K562 (cell line): ENCODE measurements around the gene KIAA0040. TPM values are rescaled to one million over a fixed set of nuclear protein-coding genes. Genes with fewer than 3 reads are reported as not detected.
A peak's percentile ranks its signal among the peaks of the same experiment; 100 is the strongest.

Experiments used
- AFF4 ChIP-seq: sonication (generic); formaldehyde crosslinking; IDR thresholded peaks from 2 replicates; pipeline ENCODE4 v1.8.0; 2023; ENCODE audit warnings: mild to moderate bottlenecking, missing genetic modification reagents
- ARNT ChIP-seq, 2 experiments: fragments of 450-650 bp; IDR thresholded peaks; 2 replicates each; pipeline ENCODE4 v1.6.1; 2016; ENCODE audit warnings: mild to moderate bottlenecking in 1 of 2
- CHD7 ChIP-seq: fragments of 200-600 bp; sonication (generic); IDR thresholded peaks from one replicate; pipeline ENCODE4 v1.6.1; 2012; ENCODE audit warnings: mild to moderate bottlenecking, low read depth, low read length, inconsistent platforms
- KAT7 ChIP-seq: sonication (generic); formaldehyde crosslinking; IDR thresholded peaks from 2 replicates; pipeline ENCODE4 v1.8.0; 2022; ENCODE audit warnings: missing genetic modification reagents, mild to moderate bottlenecking, borderline replicate concordance
- MAZ ChIP-seq, 2 experiments: fragments of 450-650 bp in 1 of 2; sonication (generic) in 1 of 2; formaldehyde crosslinking; IDR thresholded peaks in 1 of 2; conservative IDR thresholded peaks in 1 of 2; 2 replicates each; pipeline versions ENCODE4 v1.4.0 to v1.5.0; 2020; ENCODE audit warnings: mild to moderate bottlenecking in 1 of 2, missing genetic modification reagents in 1 of 2
- SRSF3 ChIP-seq: fragments of 200-400 bp; formaldehyde crosslinking; IDR thresholded peaks from 2 replicates; pipeline ENCODE4 v1.6.1; 2016; ENCODE audit warnings: mild to moderate bottlenecking, low read length, moderate library complexity; ENCODE audit not compliant: insufficient read depth
- TGIF2 ChIP-seq: sonication (generic); formaldehyde crosslinking; IDR thresholded peaks from 2 replicates; pipeline ENCODE4 v1.8.1; 2022; ENCODE audit warnings: mild to moderate bottlenecking, missing genetic modification reagents, moderate library complexity
- THRA ChIP-seq: fragments of 450-650 bp; IDR thresholded peaks from 2 replicates; pipeline ENCODE4 v1.6.1; 2017; ENCODE audit warnings: mild to moderate bottlenecking, moderate library complexity
- ZNF174 ChIP-seq: fragments of 250-450 bp; sonication (Bioruptor Pico); IDR thresholded peaks from 2 replicates; pipeline ENCODE4 v1.4.0; 2020; ENCODE audit warnings: mild to moderate bottlenecking
- polyA plus RNA-seq, 8 experiments: library from polyadenylated mRNA; depleted of rRNA in 4 of 8; stranded (reverse) in 5 of 8; unstranded in 3 of 8; fragments of >200 nt; fragmentation: Nextera tagmentation in 2 of 8; fragmentation: Illumina TruSeq in 1 of 8; extraction: Ambion mirVana in 2 of 8; extraction: Trizol in 1 of 8; gene quantifications; 2 replicates each; pipeline versions ENCODE4 v1.2.1 to v1.2.3, GENCODE V29; 2011 to 2014; ENCODE audit warnings: inconsistent platforms in 1 of 8, missing spikeins in 1 of 8
- total RNA-seq, 7 experiments: library from RNA; depleted of rRNA in 6 of 7; stranded (reverse); fragments of >200 nt in 6 of 7; fragmentation: Illumina TruSeq in 2 of 7; extraction: Trizol in 2 of 7; gene quantifications; 2 replicates each; pipeline versions ENCODE4 v1.2.1 to v1.2.3, GENCODE V29; 2011 to 2021; ENCODE audit warnings: low replicate concordance in 1 of 7

The KIAA0040 gene
- total and polyA plus RNA-seq, 9 of the 15 experiments (the other 6 are each of a cell fraction or from before 2014, with no cell fraction given), result 3.4 to 13.6 (median 7.1) TPM

GRCh38 chr1:175192630-175193526 lies at the start of gene KIAA0040 (continued):
- peak; percentile 25; the same call in 1 of the 2 replicates for TF ChIP-seq AFF4 (CRISPR knock-in tag)
- TF ChIP-seq ZNF174 (CRISPR knock-in tag), result no peak
- TF ChIP-seq THRA, result no peak
- TF ChIP-seq TGIF2, result no peak
- TF ChIP-seq CHD7, result no peak
- no peak for TF ChIP-seq SRSF3
- TF ChIP-seq MAZ (CRISPR knock-in tag; conservative IDR thresholded peaks at IDR 0.05 in 1 of 2, IDR thresholded peaks at IDR 0.05 in 1 of 2), result peak; percentile 64 to 78; a peak in 3 of 4 replicates
- no peak for TF ChIP-seq ARNT (IDR thresholded peaks at IDR 0.05)
- TF ChIP-seq KAT7 (CRISPR knock-in tag), result no peak; the same call in 1 of the 2 replicates
